Central memory CD8-positive, alpha-beta T cell (primary cell): ENCODE results near the gene FRAS1.

ENCODE experiments used
- ATAC-seq: fragments of 150-1000 bp; cut with Tn5 transposase; replicated peaks from 2 replicates; pipeline ENCODE4 v1.10.0; 2022; ENCODE audit warnings: mild to moderate bottlenecking, moderate FRiP score, moderate number of reproducible peaks; ENCODE audit not compliant: poor library complexity, severe bottlenecking; ENCODE audit errors: extremely low read depth
- DNase-seq, 2 donors: peaks; one replicate each; pipeline ENCODE4 v3.0.0; 2021; ENCODE audit warnings: low spot score in 2 of 2
- H3K27ac Mint-ChIP-seq: one replicate; pipeline ENCODE4 v1.8.0; 2022; ENCODE audit warnings: low read depth, mild to moderate bottlenecking, moderate library complexity, mixed read lengths
- H3K27me3 Mint-ChIP-seq: one replicate; pipeline ENCODE4 v1.8.0; 2022; ENCODE audit warnings: mixed read lengths
- H3K36me3 Mint-ChIP-seq: one replicate; pipeline ENCODE4 v1.8.0; 2022; ENCODE audit warnings: mild to moderate bottlenecking, moderate library complexity, mixed read lengths; ENCODE audit not compliant: insufficient read depth
- H3K4me1 Mint-ChIP-seq: one replicate; pipeline ENCODE4 v1.8.0; 2022; ENCODE audit warnings: mixed read lengths
- H3K4me3 Mint-ChIP-seq: one replicate; pipeline ENCODE4 v1.8.0; 2022; ENCODE audit warnings: mild to moderate bottlenecking, moderate library complexity, mixed read lengths
- H3K9me3 Mint-ChIP-seq: one replicate; pipeline ENCODE4 v1.8.0; 2022; ENCODE audit warnings: mixed read lengths

The FRAS1 gene

DNA sequence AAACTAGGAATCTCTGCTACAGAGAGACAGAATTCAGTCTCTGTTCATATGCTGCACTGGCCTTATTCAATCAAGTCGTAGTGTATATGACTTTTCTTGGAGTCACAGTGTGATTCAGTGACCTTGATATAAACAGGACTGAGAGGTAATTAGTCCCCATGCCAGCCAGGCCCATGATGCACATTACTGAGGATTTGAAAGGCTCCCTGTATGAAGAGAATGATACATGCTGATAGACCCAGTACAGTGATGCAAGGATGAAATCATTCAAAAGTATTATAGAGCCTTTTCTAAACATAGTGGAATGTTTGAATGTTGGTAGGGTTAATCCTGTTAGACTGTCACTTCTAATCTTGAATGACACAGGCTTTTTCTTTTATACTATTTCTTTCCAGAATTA lies 528.5 kb downstream of the FRAS1 start:
- no peaks in the 10 kb centered on the region for H3K36me3 Mint-ChIP-seq
- no peak for DNase-seq

DNA sequence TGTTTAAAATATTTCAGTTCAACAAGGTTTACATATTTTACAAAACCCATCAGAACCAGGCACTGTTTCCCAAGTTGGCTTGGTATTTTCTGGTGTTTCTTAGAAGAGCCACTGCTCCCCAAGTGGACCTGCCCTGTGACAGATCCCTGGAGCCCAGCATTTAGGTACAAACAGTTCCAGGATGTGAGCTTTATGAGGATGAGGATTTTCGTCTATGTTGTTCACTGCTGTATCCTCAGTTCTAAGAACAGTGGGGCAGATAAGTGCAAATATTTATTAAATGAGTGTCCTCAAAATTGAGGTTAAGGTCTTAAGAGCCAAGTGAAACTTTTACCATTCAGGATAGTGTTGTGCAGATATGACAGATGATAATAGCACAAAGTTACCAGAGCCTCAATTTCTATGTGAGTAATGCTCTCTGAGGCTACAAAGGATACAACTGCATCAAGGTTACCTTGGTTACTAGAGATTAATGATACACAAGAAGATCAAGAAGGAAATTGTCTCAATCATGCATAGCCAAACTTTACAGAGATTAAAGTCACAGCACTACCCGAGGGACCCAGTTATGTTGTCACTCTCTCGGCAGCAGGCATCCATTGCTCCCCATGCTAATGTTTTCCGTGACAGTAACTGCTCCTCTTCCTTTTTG lies 531.9 kb downstream of the FRAS1 start:
- no peak for DNase-seq
- no peaks in the 10 kb centered on the region for H3K36me3 Mint-ChIP-seq
- H3K4me3 Mint-ChIP-seq: no peak overlapping the region

More for the DNA sequence above, 528.5 kb downstream of the FRAS1 start:
- H3K27me3 Mint-ChIP-seq: peaks cover 19% of the 10 kb centered on the region
- no peak overlapping the region for H3K27ac Mint-ChIP-seq
- H3K4me1 Mint-ChIP-seq: no peaks in the 10 kb centered on the region
- ATAC-seq: no peak
- H3K4me3 Mint-ChIP-seq: no peak overlapping the region
- H3K9me3 Mint-ChIP-seq: no peaks in the 10 kb centered on the region

GRCh38 chr4:78591404-78591803 lies 534.3 kb downstream of the FRAS1 start:
- H3K4me1 Mint-ChIP-seq: no peaks in the 10 kb centered on the region
- peaks cover 22% of the 10 kb centered on the region for H3K27me3 Mint-ChIP-seq
- no peak overlapping the region for H3K27ac Mint-ChIP-seq
- DNase-seq (no peak), ATAC-seq (no peak)
- no peak overlapping the region for H3K4me3 Mint-ChIP-seq
- no peaks in the 10 kb centered on the region for H3K9me3 Mint-ChIP-seq
- H3K36me3 Mint-ChIP-seq: no peaks in the 10 kb centered on the region

More for the DNA sequence above, 531.9 kb downstream of the FRAS1 start:
- no peak for ATAC-seq
- Mint-ChIP-seq H3K27ac (no peak overlapping the region), H3K4me1 (no peaks in the 10 kb centered on the region), H3K9me3 (no peaks in the 10 kb centered on the region), H3K27me3 (peaks cover 12% of the 10 kb centered on the region)

DNA sequence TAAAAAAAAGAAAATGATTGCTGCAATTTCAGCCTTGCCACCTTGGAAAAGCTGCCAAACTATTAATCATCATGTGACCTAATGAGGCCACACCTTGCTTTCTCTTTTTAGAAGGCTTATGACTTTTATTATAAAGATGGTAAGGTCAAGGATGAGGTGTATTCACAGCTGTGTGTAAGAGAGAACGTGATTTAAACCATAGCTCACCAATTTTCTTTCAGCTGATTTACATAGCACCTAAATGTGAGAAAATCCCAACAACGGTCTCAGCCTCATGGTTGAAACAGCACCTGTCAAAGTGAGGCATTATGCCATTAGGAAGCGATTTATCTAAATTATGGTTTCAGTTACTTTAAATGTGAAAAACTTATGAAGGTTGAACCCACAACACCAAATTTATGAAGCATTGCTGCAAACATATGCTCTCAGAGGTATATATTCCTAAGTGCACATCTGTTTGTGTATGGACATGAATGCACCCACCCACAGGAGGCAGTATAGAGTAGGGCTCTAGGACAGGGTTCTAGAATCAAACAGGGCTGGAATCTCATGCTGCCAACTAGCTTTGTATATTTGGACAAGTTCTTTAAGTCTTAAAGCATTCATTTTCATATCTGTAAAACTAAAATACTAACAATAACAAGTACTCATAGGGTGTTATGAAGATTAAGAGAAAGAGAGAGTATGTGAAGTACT lies 535.1 kb downstream of the FRAS1 start:
- no peaks in the 10 kb centered on the region for H3K4me1 Mint-ChIP-seq
- no peak overlapping the region for H3K4me3 Mint-ChIP-seq
- peaks cover 22% of the 10 kb centered on the region for H3K27me3 Mint-ChIP-seq
- no peaks in the 10 kb centered on the region for H3K36me3 Mint-ChIP-seq
- ATAC-seq: no peak
- no peak for DNase-seq
- H3K27ac Mint-ChIP-seq: no peak overlapping the region
- no peaks in the 10 kb centered on the region for H3K9me3 Mint-ChIP-seq
